ENCODE results near the gene MAP4.
"Not testable (repeated sequence)": the region's sequence is repeated elsewhere in the genome, so short reads cannot be mapped to it uniquely, and the experiment has no call there.

DNA sequence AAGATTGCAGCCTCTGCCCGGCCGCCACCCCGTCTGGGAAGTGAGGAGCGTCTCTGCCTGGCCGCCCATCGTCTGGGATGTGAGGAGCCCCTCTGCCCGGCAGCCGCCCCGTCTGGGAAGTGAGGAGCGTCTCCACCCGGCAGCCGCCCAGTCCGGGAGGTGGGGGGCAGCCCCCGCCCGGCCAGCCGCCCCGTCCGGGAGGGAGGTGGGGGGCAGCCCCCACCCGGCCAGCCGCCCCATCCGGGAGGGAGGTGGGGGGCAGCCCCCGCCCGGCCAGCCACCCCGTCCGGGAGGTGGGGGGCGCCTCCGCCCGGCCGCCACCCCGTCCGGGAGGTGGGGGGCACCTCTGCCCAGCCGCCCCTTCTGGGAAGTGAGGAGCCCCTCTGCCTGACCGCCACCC, 45.4 kb upstream of the MAP4 start:
- TF ChIP-seq, protein P1, sequence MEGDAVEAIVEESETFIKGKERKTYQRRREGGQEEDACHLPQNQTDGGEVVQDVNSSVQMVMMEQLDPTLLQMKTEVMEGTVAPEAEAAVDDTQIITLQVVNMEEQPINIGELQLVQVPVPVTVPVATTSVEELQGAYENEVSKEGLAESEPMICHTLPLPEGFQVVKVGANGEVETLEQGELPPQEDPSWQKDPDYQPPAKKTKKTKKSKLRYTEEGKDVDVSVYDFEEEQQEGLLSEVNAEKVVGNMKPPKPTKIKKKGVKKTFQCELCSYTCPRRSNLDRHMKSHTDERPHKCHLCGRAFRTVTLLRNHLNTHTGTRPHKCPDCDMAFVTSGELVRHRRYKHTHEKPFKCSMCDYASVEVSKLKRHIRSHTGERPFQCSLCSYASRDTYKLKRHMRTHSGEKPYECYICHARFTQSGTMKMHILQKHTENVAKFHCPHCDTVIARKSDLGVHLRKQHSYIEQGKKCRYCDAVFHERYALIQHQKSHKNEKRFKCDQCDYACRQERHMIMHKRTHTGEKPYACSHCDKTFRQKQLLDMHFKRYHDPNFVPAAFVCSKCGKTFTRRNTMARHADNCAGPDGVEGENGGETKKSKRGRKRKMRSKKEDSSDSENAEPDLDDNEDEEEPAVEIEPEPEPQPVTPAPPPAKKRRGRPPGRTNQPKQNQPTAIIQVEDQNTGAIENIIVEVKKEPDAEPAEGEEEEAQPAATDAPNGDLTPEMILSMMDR (IDR thresholded peaks at IDR 0.05): not testable (repeated sequence)
- not testable (repeated sequence) for TF ChIP-seq POLR2AphosphoS5, POLR2A (IDR thresholded peaks at IDR 0.05)

All from stomach (tissue), 4 donors.